ENCODE results near the gene ROBO1.

The ROBO1 gene

DNA sequence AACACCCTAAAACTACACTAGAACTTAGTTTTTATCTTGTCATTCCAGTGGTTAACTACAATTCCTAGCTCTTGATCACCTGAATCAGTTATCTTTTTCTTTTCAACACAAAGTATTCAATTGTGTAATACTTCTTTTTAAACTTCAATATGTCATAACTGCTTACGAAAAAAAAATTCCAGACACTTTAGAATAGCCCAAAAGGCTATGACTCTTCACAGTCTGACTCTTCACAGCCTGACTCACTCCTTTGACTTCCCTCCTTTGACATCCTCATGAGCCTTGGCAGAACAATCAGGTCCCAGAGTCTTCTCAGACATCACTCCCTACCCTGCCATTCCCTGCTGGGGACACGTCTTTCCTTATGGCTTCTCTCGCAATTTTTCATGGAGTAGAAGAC is 727.1 kb downstream of the ROBO1 start:
- peak; percentile 36 for DNase-seq

DNA sequence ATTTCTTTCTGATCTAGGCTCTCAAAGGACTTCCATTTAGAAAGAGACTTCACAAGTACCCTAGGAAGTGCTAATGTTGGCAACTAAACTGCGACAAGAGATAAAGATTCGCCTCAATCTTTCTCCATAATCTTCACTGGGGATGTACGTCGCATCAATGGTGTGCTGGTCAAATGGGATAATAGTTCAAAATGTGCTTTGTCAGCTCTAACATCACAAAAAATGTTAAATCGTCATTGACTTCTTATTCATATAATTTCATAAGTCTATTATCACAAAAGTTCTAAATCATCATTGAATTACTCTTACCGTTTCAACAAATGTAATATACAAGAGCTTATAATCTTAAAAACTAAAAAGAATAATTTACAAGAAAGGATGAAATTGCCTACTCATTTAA is 727.7 kb downstream of the ROBO1 start:
- no peak for DNase-seq

DNA sequence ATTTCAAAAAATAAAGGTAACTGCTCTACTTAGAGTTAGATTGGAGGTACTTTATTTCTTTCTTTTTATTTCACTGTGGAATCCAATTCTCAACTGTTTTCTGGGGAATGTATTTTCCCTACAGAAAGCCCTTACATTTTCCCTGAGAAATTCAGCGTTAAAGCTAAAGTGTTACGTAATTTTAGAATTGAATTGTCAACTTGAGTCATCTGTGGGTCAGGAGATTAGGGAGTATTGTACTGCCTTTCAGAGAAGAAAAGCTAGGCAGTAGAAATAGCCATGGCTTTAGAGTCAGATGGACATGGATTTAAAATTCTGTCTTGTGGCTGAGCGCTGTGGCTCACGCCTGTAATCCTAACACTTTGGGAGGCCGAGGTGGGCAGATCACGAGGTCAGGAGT is 728.6 kb downstream of the ROBO1 start:
- no peak for DNase-seq

DNA sequence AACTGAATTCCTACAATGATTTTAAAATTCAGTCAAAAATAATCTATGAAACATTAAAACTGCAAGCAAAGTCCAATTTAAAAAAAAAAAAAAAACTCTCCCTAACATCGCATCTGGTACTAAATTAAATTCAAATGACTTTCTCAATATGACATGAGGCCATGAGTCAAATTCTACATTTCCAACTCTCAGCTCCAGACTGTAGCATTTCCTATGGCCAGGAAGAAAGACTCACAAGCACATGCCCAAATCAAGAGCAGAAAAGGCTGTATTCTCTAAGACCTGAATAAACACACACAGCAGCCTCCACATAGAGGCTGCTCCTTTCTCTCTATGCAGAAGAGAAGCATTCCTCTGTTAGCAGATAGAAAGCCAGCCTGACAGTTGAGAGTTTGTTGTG is 729.2 kb downstream of the ROBO1 start:
- DNase-seq, result no peak

DNA sequence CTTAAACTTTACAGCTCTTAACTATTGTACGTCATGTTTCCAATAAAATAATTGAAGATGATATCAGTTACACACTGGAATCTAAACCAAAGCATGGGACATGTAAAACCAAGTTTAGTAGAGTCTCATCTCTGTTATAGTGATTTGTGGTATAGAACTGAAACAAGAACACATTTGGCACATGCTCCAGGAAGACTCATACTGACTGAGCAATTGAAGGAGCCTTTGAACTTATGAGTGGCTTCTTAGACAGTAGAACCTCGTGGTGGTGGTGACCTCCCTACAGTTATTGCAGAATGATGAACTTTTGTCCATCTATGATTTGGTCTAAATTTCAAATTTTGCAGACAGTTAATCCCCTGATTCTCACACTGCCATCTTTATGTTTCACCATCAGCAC is 729.7 kb downstream of the ROBO1 start:
- no peak for DNase-seq

DNA sequence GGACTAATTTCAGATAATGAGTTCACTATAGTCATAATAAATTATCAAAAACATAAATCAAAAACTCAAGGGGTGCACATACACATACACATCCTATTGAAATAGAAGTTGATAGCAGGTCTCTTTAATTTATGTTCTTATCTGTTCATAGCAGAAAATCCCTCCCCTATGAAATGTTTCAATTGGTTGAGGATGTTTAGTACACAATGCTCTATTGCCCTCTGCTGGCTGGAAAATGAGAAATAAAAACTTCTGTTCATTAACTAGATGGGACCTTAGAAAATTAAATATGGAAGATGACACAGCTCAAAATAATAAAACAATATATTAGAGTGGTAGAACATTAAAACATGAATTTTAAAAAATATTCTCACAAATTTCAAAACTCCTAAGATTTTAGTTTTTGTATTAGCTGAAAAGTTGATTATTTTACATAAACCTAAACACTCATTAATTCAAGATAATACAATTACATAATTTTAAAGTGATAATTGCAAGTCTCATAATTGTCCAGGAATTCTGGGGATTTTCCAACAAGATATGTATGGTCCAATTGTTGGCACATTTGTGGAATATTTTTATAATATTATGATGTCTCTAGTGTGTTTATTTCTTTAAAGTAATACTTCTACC is 735.0 kb downstream of the ROBO1 start:
- no peak for DNase-seq

DNA sequence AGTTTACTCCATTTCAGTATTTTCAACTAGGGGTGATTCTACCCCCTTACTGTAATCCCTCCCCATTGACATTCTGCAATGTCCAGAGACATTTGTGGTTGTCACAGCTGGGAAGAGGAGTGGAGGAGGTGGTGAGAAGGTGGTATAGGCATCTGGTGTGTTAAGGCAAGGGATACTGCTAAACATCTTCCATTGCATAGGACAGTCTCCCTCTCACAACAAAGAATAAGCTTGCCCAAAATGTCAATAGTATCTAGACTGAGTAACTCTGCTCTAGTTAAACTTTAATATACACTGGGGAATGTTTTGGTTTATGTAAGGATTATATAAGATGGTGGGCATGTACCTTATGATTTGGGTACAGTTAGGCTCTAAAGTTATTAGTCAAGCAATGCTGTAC is 737.6 kb downstream of the ROBO1 start:
- no peak for DNase-seq

DNA sequence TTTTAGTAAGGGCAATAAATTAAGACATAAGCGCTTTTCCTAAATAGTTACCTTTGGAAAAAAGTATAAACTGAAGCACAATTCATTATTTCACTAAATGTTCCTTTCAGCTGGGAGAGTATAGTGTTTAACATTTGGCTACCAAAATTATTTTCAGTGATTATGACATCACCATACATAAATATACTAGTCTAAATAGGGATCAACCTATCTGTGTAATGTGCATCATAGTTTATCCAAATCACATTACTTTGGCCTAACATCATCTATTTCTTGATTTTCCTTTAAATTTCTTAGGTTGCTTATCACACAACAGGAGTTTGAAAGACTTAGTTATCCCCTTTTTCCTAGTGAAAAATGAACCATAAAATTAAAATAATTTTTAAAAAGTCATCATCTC is 738.9 kb downstream of the ROBO1 start:
- DNase-seq, result no peak

DNA sequence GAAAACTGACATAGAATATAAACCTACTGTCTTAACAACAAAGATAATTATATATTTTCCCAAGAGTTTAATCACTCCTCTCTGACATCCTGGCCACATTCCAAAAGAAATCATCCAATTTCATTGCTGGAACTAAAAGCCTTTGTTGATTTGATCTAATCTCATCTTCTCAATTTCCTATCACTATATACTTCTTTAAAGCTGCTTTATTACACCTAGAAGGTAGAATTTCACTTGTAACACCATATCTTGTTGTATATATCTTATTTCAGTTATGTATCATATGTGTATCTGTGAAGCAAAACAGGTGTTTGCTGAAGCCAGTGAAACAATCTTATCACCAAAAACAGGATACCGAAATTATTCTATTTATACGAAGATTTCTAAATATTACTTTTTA is 740.2 kb downstream of the ROBO1 start:
- DNase-seq, result no peak

DNA sequence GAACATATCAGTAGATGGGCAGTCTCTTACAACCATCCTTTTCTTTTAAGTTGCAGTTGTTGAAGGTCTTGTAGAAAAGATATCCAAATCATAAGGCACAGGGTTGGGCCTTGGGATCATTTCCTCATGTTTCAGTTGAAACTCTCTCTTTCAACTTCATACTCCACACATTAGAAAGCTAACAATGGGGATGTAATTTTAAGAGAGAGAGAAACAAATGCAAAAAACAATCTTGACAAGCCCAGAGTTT is 747.9 kb downstream of the ROBO1 start:
- no peak for DNase-seq

DNA sequence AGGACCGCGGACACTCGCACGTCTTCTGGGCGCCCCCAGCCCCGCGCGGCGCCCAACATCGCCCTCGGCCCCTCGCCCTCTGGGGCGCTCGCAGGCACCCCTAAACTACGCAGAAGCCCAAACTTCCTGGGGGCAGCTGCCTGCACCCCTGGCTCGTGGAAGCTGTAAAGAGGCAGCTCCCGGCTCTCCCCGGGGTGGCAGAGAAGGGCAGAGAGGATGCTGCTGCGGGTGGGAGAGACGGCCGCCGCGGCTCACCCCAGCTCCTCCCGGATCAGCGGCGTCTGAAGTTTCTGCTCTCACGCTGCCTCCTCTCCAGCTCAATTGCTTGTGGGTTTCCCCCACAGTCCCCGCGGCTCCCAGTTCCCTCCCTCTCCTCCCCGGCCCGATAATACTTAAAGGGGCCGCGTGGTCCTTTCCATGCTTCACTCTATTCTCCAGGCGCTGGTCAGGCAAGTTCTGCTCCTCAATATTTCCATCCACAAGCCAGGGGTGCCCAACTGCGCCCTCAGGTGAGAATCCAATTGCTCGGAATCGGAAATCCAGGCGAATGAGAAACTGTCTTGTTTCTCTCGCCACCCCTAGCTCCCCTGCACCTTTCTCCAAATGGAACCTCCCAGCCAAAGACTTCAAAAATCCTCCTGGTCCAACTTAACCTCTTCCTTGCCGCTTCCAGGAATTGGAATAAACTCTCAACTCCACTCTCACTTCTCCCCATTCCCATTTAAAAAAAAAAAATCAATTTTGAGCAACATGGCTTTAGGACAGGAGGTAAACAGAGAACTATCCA is 748.5 kb downstream of the ROBO1 start:
- DNase-seq, result peak; percentile 78

DNA sequence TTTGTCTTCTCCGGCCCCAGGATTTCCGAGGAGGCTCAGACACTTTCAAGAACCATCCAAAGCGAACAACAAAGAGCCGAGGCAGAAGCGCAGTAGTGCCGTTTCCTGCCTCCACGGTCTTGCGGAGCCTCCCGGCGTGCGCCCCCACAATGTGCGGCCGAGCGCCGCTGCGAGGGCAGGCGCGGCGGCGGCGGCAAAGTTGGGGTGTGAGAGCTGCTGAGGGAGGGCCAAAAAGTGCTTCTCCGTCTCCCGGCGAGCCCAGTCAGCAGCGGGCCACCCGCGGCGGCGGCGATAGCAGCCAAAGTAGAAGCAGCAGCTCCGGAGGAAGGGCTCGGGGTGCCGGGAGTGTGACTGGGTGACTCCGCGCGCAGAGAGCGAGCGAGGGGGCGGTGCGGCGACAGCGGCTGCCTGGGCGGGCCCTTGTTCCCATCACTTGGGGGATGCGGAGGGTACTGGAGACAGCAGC is 749.1 kb downstream of the ROBO1 start:
- no peak for DNase-seq

DNA sequence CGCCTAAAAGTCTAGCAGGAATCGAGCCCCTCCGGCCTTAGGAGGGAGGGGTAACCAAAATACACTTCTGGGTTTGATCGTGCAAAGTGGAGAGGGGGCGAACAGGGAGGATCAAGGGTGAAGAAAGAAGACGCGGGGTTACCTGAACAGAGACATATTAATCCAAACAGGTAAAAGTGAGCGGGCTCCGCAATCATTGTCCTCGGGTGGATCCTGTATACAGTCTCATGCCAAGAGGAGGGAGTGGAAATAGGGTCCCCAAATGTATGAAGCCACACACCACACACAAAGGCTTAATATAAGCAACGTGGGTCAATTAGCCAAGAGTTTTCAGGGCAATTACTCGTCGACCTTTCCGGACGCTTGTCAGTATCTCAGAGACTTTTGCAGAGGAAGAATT is 749.5 kb downstream of the ROBO1 start:
- no peak for DNase-seq

DNA sequence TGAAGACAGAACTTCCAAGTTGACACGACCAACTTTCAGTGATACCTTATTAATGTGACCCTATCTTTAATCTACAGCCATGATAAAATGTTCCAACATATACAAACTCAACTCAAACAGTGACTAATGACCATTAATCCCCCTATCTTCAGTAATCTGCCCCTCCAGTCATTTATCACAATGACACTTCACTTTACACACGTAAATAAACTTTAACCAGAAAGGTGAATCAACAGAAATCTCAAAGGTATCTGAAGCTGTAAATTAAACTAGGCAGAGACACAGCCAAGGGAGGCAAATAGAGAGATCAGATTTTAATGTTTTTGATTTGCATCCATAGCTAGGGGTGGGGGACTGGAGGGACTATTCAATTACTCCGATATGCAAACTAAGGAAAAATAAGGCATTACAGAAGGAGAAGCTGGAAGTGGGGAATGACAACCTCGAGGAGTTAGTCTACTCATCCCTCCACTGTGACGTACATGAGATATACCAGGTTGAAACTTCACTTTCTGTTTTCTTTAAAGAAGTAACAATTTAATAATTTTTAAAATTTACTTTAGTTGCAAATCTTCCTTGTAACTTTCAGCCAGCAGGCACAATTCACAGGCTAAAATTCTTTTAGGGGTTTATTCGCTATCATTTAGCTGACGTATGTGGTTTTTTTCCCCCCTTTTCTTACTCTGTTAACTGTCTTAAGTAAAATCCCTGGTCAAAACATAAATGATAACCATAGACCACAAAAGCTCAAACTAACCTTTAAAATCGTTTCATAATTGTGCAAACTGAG is 751.0 kb downstream of the ROBO1 start:
- DNase-seq, result no peak

DNA sequence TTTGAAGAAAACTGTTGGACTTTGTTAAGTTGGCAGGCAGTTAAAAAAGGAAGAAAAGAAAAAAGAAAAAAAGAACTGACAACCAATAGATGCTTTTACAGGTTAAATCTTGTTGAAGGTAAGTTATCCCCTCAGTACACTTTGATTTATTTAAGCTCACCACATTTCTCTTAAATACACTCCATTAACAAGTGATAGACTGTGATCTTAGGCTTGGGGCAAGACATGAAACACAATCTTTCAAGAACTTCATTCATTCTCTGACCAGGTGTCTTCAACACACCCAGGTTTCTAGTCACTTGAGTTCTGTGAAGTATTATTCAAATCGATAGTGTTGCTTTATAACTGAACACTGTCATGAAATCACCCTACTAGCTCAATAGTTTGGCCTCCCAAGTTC is 751.9 kb downstream of the ROBO1 start:
- no peak for DNase-seq

DNA sequence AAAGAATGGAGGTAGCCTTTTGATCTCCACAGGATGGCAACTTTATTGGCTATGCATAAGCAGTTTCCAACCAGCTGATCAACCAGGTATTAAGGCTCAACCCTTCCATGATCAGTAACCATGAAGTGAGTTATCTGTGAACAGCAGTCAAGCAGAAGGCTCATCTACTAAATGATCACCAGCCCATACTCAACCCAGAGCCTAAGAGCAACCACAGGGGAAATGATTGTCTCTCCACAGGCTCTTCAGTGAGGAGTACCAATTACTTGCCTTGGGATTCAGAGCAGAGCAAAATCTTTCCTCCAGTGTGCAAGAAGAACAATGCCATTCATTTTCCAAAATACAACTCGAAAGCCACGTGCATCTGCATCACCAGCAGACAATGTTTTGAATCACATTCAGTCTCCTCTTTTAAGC is 754.8 kb downstream of the ROBO1 start:
- DNase-seq, result no peak

DNA sequence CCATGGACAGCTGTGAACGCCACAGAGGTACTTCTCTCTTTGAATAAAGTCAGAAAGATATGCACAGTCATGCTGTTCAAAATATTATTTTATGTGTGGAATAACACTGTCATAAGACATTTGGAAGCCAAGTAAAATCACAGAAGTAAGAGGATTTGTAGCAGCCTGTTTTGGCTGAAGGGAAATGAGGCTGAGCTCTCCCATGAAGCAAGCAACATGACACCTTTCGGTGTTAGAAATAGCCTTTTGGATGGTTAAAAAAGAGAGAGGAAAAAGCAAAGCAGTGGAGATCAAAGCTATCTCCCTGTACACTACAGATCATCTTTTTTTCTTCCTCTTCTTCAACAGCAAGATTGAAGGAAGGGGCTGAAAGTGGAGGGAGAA is 755.3 kb downstream of the ROBO1 start:
- no peak for DNase-seq

DNA sequence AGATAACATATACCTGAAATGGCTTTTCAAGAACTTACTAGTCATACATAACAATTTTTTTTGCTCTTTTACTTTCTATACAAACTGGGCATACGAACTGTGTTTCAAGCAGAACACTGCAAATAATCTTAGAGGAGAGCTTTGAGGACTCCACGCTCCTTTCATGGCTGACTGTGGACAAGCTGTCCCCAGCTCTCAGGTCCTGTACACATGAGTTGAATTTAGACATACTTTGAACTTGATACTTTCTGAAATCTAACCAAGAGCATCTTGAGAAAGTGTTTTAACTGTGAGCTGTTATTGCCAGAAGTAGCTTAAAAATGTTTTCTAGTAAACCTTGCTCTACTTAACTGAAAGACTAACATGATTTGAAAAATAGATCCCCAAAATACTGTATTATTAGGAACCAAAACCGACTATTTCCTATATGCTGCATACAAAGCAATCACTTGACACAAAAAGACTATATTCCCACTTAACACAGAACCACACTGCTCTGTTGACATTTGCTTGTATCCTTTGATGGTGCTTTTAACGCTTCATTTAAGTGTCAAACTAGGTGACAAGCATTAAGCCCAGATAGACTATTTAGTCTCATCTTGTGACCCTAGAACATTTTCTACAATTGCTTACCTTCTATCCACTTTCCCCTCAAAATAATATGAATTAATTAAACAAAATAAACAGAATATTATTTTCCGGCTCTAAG is 755.8 kb downstream of the ROBO1 start:
- DNase-seq, result no peak

DNA sequence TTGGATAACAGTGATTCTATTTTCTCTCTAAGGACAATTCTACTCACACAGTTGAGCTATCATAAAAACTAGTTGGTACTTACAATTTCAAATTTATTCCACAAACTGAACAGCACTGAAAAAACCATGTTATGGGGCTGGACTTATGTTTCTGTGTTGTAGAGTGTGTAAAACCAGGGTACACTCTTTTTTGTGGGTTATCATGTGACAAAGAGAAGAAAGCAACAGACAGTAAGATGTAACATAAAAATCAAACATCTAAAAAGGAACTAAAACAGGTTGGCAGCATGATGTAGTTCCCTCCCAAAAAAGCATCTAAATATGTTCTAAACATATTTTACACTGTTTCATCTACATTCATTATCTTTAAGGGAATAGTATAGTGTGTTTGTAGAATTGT is 757.9 kb downstream of the ROBO1 start:
- no peak for DNase-seq

DNA sequence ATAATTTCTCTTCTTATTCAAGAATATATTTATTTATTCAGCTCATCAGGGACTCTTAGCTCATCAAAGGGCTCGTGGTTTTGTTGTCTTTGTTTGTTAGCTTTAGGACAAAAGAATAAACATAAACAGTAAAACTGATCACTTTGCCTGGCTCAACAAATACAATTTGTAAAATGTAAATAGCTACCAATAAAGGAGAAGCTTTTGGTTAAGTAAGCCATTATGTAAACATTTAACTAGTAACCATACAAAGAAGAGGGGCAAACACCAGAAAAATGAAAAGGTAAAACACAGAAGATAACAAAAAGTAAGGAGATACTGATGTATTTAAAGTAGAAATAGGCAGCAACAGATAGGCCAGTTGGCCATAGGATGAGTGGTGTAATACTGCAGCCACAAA is 761.7 kb downstream of the ROBO1 start:
- DNase-seq, result no peak

DNA sequence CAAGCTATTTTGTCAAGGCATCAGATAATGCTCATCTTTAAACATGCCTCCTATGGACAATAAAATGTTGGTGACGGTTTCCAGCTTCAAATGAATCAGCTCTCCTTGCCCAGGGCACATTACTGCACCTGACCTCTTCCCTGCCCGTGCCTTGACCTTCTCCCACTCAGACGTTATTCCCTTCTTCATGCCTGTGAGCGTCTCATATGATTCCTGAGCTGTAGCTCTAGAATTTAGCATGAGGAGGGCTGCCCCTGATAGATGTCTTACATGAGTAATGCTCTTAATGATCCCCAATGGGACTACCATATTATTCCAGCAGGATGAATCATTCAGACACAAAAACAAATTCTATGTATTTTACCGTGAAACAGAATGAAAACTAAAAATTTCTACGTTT is 762.7 kb downstream of the ROBO1 start:
- no peak for DNase-seq

DNA sequence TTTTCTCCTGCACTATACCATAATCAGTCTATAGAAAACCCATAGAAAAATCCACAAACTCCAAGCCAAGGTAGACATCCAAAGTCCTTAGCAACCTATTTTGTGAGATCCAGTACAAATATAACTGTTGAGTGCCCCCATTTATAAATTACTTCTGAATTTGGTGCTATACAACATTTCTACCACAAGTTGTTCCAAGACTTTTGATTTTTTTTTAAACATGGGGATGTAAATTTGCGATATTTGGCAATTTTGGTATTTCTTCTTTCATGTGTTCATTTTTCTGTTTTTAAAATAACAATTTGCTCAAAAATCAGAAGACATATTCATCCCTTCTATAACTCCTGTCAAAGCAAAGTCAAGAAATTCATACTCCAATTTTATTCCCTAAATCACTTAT is 763.8 kb downstream of the ROBO1 start:
- no peak for DNase-seq

DNA sequence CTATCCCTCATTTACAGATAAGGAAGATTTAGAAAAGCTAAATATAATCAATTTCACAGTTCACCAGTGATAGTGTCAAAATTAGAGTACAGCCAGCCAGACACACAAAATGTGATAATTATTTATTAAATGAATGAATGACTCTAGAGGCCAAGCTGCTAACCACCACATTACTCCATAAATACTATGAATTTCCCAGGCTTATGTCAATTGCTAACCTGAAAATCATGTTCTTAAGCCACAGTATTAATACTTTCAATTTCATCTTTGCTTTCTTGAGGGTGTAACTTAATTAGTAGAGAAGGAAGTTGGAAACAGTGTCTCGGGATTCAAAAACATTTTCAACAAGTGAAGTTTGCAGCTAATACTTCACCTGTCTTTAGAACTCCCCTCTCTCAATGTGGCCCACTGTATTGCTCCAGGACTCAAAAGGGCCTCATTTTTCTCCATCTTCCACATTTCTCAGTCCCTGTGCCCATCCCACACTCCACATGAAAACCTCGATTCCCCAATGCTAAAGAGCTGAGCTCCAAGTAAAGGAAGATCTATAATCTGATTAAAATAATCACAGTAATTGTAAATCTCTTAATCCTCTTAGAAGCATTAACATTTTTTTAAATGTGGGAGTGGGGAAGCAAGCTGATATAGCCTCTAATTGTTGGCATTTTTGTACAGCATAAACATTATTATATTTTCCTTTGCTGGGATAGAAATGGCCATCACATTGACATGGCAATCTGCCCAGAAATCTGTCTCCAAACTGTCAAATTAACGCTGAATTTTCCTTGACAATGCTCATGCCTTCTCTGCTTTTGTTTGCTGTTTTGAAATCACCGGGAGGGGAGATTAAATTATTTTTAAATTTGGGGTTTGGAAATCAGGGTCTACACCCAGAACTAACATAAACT is 765.1 kb downstream of the ROBO1 start:
- DNase-seq, result no peak
